ENCODE measurements around the gene TUB.

Gene TUB

GRCh38 chr11:8095806-8096522 is 15.0 kb downstream of the TUB start:
- Histone ChIP-seq H3K9me3 (ENCODE audit: control insufficient read depth, insufficient read depth, low read depth, low read length) (no peaks in the 10 kb centered on the region), H3K36me3 (ENCODE audit: control insufficient read depth in 2 of 2, insufficient read depth in 1 of 2, low read length in 2 of 2) (peaks cover 0 to 100% of the 10 kb centered on the region in 2 experiments; a peak in 1 of 3 replicates), H3K27ac (ENCODE audit: extremely low read depth, low read depth, low read length) (no peak overlapping the region), H3K4me3 (ENCODE audit: low read depth, low read length) (no peak overlapping the region), H3K4me1 (ENCODE audit: control insufficient read depth, insufficient read depth, low read length) (no peaks in the 10 kb centered on the region)
- TF ChIP-seq ZNF311 (tag by site-specific recombination; IDR thresholded peaks at IDR 0.05; ENCODE audit: borderline replicate concordance): no peak
- TF ChIP-seq ZNF623 (tag by site-specific recombination; IDR thresholded peaks at IDR 0.05): no peak
- no peak for TF ChIP-seq ZNF416 (tag by site-specific recombination; IDR thresholded peaks at IDR 0.05)
- TF ChIP-seq, protein P1, sequence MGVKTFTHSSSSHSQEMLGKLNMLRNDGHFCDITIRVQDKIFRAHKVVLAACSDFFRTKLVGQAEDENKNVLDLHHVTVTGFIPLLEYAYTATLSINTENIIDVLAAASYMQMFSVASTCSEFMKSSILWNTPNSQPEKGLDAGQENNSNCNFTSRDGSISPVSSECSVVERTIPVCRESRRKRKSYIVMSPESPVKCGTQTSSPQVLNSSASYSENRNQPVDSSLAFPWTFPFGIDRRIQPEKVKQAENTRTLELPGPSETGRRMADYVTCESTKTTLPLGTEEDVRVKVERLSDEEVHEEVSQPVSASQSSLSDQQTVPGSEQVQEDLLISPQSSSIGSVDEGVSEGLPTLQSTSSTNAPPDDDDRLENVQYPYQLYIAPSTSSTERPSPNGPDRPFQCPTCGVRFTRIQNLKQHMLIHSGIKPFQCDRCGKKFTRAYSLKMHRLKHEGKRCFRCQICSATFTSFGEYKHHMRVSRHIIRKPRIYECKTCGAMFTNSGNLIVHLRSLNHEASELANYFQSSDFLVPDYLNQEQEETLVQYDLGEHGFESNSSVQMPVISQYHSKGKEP (tag by site-specific recombination; IDR thresholded peaks at IDR 0.05): no peak
- ChIA-PET POLR2A (no interaction called here), CTCF (interaction anchor here (0.5 to 19.6 kb wide), 5 partner anchors 10 to 203 kb away, joined by 3 to 532 read pairs (median 4); partner anchors contain the start of gene EIF3F)

DNA sequence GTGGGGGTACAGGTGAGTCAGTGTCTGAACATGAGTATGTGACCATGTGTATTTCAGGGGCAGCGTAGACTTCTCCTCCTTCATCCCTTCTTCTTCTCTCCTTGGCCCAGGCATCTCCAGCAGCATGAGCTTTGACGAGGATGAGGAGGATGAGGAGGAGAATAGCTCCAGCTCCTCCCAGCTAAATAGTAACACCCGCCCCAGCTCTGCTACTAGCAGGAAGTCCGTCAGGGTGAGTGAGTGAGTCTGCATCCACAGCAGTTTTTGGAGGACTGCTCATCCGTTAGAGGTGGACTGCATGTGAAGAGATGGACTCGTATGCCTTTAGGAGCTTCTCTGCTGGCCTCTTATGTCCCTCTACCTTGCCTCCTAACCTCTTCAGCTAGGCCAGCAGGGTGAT is 15.6 kb downstream of the TUB start:
- H3K27ac ChIP-seq (ENCODE audit: extremely low read depth, low read depth, low read length): no peak overlapping the region
- ChIA-PET POLR2A (no interaction called here), CTCF (interaction anchor here (0.5 to 19.6 kb wide), 5 partner anchors 11 to 204 kb away, joined by 3 to 532 read pairs (median 4); partner anchors contain the start of gene EIF3F)
- peaks cover 0 to 100% of the 10 kb centered on the region in 2 experiments; a peak in 1 of 3 replicates for H3K36me3 ChIP-seq (ENCODE audit: control insufficient read depth in 2 of 2, insufficient read depth in 1 of 2, low read length in 2 of 2)
- H3K4me1 ChIP-seq (ENCODE audit: control insufficient read depth, insufficient read depth, low read length): no peaks in the 10 kb centered on the region
- no peak overlapping the region for H3K4me3 ChIP-seq (ENCODE audit: low read depth, low read length)
- TF ChIP-seq ZNF10 (tag by site-specific recombination; IDR thresholded peaks at IDR 0.05) (no peak), ZNF837 (tag by site-specific recombination; IDR thresholded peaks at IDR 0.05) (no peak)
- TF ChIP-seq, protein P2, sequence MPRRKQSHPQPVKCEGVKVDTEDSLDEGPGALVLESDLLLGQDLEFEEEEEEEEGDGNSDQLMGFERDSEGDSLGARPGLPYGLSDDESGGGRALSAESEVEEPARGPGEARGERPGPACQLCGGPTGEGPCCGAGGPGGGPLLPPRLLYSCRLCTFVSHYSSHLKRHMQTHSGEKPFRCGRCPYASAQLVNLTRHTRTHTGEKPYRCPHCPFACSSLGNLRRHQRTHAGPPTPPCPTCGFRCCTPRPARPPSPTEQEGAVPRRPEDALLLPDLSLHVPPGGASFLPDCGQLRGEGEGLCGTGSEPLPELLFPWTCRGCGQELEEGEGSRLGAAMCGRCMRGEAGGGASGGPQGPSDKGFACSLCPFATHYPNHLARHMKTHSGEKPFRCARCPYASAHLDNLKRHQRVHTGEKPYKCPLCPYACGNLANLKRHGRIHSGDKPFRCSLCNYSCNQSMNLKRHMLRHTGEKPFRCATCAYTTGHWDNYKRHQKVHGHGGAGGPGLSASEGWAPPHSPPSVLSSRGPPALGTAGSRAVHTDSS (tag by site-specific recombination; IDR thresholded peaks at IDR 0.05): peak; percentile 55
- H3K9me3 ChIP-seq (ENCODE audit: control insufficient read depth, insufficient read depth, low read depth, low read length): no peaks in the 10 kb centered on the region

DNA sequence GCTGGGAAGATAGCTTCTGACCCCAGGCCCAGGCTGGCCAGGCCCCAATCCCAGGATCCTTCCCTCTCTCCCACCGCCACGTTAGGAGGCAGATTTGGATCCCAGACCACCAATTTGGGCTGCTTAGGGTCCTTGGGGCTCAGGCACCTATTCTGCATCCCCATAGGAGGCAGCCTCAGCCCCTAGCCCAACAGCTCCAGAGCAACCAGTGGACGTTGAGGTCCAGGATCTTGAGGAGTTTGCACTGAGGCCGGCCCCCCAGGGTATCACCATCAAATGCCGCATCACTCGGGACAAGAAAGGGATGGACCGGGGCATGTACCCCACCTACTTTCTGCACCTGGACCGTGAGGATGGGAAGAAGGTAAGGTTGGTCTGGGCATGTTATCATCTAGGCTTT is 16.1 kb downstream of the TUB start:
- H3K36me3 ChIP-seq (ENCODE audit: control insufficient read depth in 2 of 2, insufficient read depth in 1 of 2, low read length in 2 of 2): peaks cover 0 to 100% of the 10 kb centered on the region in 2 experiments; a peak in 1 of 3 replicates
- H3K27ac ChIP-seq (ENCODE audit: extremely low read depth, low read depth, low read length): no peak overlapping the region
- POLR2A ChIA-PET: no interaction called here
- no peaks in the 10 kb centered on the region for H3K4me1 ChIP-seq (ENCODE audit: control insufficient read depth, insufficient read depth, low read length)
- H3K9me3 ChIP-seq (ENCODE audit: control insufficient read depth, insufficient read depth, low read depth, low read length): no peaks in the 10 kb centered on the region
- CTCF ChIA-PET: interaction anchor here (1.7 to 19.6 kb wide), 4 partner anchors 11 to 89 kb away, joined by 4 to 532 read pairs (median 200); no protein-coding TSS in a partner anchor
- no peak overlapping the region for H3K4me3 ChIP-seq (ENCODE audit: low read depth, low read length)
- TF ChIP-seq ZSCAN30 (tag by site-specific recombination; IDR thresholded peaks at IDR 0.05): no peak
- TF ChIP-seq ZNF544 (tag by site-specific recombination; IDR thresholded peaks at IDR 0.05): no peak
- TF ChIP-seq, protein P3, sequence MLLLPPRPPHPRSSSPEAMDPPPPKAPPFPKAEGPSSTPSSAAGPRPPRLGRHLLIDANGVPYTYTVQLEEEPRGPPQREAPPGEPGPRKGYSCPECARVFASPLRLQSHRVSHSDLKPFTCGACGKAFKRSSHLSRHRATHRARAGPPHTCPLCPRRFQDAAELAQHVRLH (tag by site-specific recombination; IDR thresholded peaks at IDR 0.05): no peak
- TF ChIP-seq ZNF585B (tag by site-specific recombination; IDR thresholded peaks at IDR 0.05): no peak
- no peak for TF ChIP-seq ZBTB6 (tag by site-specific recombination; IDR thresholded peaks at IDR 0.05)
- no peak for TF ChIP-seq TRIM28 (IDR thresholded peaks at IDR 0.05; ENCODE audit: borderline replicate concordance, low read length)
- TF ChIP-seq GLI4 (tag by site-specific recombination; IDR thresholded peaks at IDR 0.05): no peak
- TF ChIP-seq, protein P4, sequence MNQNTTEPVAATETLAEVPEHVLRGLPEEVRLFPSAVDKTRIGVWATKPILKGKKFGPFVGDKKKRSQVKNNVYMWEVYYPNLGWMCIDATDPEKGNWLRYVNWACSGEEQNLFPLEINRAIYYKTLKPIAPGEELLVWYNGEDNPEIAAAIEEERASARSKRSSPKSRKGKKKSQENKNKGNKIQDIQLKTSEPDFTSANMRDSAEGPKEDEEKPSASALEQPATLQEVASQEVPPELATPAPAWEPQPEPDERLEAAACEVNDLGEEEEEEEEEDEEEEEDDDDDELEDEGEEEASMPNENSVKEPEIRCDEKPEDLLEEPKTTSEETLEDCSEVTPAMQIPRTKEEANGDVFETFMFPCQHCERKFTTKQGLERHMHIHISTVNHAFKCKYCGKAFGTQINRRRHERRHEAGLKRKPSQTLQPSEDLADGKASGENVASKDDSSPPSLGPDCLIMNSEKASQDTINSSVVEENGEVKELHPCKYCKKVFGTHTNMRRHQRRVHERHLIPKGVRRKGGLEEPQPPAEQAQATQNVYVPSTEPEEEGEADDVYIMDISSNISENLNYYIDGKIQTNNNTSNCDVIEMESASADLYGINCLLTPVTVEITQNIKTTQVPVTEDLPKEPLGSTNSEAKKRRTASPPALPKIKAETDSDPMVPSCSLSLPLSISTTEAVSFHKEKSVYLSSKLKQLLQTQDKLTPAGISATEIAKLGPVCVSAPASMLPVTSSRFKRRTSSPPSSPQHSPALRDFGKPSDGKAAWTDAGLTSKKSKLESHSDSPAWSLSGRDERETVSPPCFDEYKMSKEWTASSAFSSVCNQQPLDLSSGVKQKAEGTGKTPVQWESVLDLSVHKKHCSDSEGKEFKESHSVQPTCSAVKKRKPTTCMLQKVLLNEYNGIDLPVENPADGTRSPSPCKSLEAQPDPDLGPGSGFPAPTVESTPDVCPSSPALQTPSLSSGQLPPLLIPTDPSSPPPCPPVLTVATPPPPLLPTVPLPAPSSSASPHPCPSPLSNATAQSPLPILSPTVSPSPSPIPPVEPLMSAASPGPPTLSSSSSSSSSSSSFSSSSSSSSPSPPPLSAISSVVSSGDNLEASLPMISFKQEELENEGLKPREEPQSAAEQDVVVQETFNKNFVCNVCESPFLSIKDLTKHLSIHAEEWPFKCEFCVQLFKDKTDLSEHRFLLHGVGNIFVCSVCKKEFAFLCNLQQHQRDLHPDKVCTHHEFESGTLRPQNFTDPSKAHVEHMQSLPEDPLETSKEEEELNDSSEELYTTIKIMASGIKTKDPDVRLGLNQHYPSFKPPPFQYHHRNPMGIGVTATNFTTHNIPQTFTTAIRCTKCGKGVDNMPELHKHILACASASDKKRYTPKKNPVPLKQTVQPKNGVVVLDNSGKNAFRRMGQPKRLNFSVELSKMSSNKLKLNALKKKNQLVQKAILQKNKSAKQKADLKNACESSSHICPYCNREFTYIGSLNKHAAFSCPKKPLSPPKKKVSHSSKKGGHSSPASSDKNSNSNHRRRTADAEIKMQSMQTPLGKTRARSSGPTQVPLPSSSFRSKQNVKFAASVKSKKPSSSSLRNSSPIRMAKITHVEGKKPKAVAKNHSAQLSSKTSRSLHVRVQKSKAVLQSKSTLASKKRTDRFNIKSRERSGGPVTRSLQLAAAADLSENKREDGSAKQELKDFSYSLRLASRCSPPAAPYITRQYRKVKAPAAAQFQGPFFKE (tag by site-specific recombination; IDR thresholded peaks at IDR 0.05; ENCODE audit: borderline replicate concordance): no peak
- no peak for TF ChIP-seq ZNF792 (tag by site-specific recombination; IDR thresholded peaks at IDR 0.05)
- no peak for TF ChIP-seq ZNF394 (tag by site-specific recombination; IDR thresholded peaks at IDR 0.05; ENCODE audit: borderline replicate concordance)
- TF ChIP-seq ZXDB (tag by site-specific recombination; IDR thresholded peaks at IDR 0.05): no peak
- TF ChIP-seq ZNF76 (tag by site-specific recombination; IDR thresholded peaks at IDR 0.05; ENCODE audit: borderline replicate concordance, low read depth): no peak
- no peak for TF ChIP-seq ZBTB21 (tag by site-specific recombination; IDR thresholded peaks at IDR 0.05)
